Thymus (tissue), 11 donors: ENCODE results near the gene MRGPRG. TPM values are rescaled to one million over a fixed set of nuclear protein-coding genes. Genes with fewer than 3 reads are reported as not detected.

ENCODE experiments used
- DNase-seq, 9 donors: peaks; one replicate each; pipeline ENCODE4 v3.0.0-alpha.2; 2013; ENCODE audit warnings: low spot score in 9 of 9, low read depth in 6 of 9, missing footprints in 1 of 9
- H3K27ac ChIP-seq, 2 donors: one replicate each; pipeline ENCODE4 v1.5.1; 2013; ENCODE audit warnings: control low read depth in 1 of 2, low read depth in 1 of 2, low read length in 1 of 2, mild to moderate bottlenecking in 1 of 2, moderate library complexity in 1 of 2
- H3K27me3 ChIP-seq, 2 donors: one replicate each; pipeline ENCODE4 v1.5.1; 2013; ENCODE audit warnings: low read length in 1 of 2; ENCODE audit not compliant: control insufficient read depth in 2 of 2, insufficient read depth in 1 of 2
- H3K36me3 ChIP-seq, 2 donors: one replicate each; pipeline ENCODE4 v1.5.1; 2013; ENCODE audit warnings: low read length in 1 of 2, mild to moderate bottlenecking in 1 of 2, moderate library complexity in 1 of 2; ENCODE audit not compliant: control insufficient read depth in 2 of 2, insufficient read depth in 2 of 2
- H3K4me1 ChIP-seq, 2 donors: one replicate each; pipeline ENCODE4 v1.5.1; 2013; ENCODE audit warnings: low read length in 2 of 2; ENCODE audit not compliant: control insufficient read depth in 2 of 2, insufficient read depth in 2 of 2
- H3K4me3 ChIP-seq, 2 donors: one replicate each; pipeline ENCODE4 v1.5.1; 2013; ENCODE audit warnings: low read length in 2 of 2, control low read depth in 1 of 2, mild to moderate bottlenecking in 1 of 2
- H3K9me3 ChIP-seq, 2 donors: one replicate each; pipeline ENCODE4 v1.5.1; 2013; ENCODE audit warnings: low read length in 1 of 2, mild to moderate bottlenecking in 1 of 2; ENCODE audit not compliant: control insufficient read depth in 2 of 2, insufficient read depth in 1 of 2
- WGBS: extraction: QIAGEN DNeasy Blood & Tissue Kit; methylation state at CpG from one replicate; pipeline ENCODE4 v1.1.7; 2013; 5-methylcytosine and 5-hydroxymethylcytosine counted together
- polyA plus RNA-seq: library from polyadenylated mRNA; stranded (reverse); fragments of 200-250 nt; gene quantifications from one replicate; pipeline ENCODE4 v1.2.3, GENCODE V29; 2013
- total RNA-seq: library from RNA; stranded (reverse); fragments of 120-200 nt; gene quantifications from one replicate; pipeline ENCODE4 v1.2.4, GENCODE V29; 2013
- donor health status: healthy.

The MRGPRG gene
- total and polyA plus RNA-seq, 2 donors = not detected

DNA sequence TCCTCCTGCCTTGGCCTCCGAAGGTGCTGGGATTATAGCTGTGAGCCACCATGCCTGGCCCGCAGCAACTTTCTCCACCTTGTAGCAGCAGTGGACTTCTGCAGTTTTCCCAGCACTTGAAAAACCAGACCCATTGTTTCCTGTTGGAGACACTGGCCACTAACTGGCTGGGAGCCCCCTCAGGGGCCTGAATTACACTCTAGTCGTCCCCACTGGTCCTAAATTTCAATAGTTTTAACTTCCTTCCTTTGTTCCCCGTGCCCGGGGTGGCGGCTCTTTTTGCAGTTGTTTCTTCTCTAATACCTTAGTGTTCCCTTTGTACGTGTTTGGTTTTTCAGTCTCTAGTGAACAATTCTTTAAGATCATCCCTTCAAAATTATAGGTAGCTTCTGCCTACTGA lies 16.2 kb upstream of the MRGPRG start:
- DNase-seq = no peak
- no peak overlapping the region for H3K4me3 ChIP-seq
- no peaks in the 10 kb centered on the region for H3K9me3 ChIP-seq
- H3K4me1 ChIP-seq = peaks cover 0 to 9% of the 10 kb centered on the region in 2 donors
- H3K36me3 ChIP-seq = no peaks in the 10 kb centered on the region
- peaks cover 3 to 23% of the 10 kb centered on the region in 2 donors for H3K27me3 ChIP-seq
- no peak overlapping the region for H3K27ac ChIP-seq
- WGBS = 72% methylated on average over 7 of the region's 7 CpGs

DNA sequence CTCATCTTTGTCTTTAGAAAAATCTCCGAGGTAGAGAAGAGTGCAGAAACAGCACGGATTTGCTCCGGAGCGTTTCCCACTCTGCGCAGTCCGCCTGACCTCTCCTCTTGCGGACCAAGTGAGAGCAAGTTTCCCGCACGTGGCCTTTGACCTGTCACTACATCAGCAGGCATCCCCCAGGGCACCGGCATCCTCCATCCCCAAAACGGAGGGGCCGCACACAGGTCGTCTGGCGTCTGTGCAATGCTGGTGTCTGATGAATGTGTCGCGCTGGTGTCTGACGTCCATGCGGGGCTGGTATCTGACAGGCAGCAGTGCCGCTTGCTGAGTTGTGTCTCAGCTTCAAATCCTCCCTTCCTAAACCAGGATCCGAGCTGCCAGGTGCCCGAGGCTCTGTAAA lies 14.3 kb upstream of the MRGPRG start:
- Histone ChIP-seq H3K9me3 (no peaks in the 10 kb centered on the region), H3K27me3 (peaks cover 3 to 27% of the 10 kb centered on the region in 2 donors), H3K4me1 (peaks cover 0 to 9% of the 10 kb centered on the region in 2 donors), H3K27ac (no peak overlapping the region), H3K4me3 (no peak overlapping the region), H3K36me3 (no peaks in the 10 kb centered on the region)
- WGBS = 98% methylated on average over 21 of the region's 21 CpGs
- DNase-seq = no peak

DNA sequence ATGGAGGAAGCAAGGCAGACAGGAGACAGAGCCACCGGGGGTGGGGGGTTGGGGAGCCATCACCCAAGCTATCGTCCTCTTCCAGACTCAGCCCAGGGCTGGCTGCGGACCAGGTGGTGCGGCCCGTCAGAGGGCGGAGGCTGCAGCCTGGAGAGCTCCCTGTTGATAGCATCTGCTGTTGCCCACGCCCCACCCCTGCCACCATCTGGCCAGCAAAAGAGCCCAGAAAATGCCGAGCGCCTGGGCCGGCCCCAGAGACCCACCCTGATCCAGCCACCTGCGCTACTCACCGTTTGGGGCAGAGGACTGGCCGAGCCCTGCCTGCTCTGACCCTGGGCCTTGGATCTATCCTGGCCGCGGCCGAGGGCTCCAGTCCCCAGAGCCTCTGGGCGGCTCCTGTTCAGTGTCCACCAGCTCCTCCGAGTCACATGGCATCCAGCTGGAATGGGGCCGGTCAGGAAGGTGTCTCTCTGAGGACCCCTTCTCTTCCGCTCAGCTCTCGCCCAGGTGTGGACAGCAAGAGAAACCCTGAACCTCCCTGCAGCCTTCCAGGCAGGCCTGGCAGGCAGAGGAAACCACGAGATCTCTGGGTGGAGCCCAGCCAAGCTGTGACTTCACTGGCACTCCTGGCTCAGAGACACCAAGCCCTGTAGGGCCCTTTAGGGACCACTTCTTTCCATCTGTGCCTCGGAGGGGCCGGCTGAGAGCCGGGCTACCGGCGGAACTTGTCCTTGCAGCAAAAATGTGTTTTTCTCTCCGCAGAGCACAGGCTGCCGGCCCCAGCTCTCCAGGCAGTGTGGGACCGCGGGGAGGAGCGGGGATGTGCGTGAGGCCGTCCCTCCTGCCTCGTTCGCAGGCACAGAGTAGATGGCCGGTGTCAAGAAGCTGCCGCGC lies 13.5 kb upstream of the MRGPRG start, which contains the start of gene MRGPRE:
Gene MRGPRE, minus strand, starts transcription at position 567 of the 894 bp plus-strand sequence. CDS start 3,618 bp downstream, outside the sequence.
- 81% methylated on average over 39 of the region's 39 CpGs for WGBS
- Histone ChIP-seq H3K9me3 (no peaks in the 10 kb centered on the region), H3K4me3 (no peak within 1 kb of the TSS), H3K4me1 (peaks cover 0 to 9% of the 10 kb centered on the region in 2 donors), H3K27ac (no peak within 1 kb of the TSS), H3K36me3 (no peaks in the 10 kb centered on the region), H3K27me3 (peaks cover 3 to 30% of the 10 kb centered on the region in 2 donors)
- DNase-seq = no peak

DNA sequence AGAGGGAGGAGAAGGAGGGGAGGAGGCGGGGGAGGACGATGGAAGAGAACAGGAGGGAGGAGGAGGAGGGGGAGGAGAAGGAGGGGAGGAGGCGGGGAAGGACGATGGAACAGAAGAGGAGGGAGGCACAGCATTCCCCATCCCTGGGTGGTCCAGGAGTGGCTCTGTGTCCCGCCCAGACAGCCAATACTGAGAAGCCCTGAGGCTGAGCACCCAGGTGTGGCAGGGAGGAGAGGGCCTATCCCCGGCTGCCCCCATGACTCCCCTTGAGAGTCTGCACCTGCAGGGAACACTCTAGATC lies 12.9 kb upstream of the MRGPRG start:
- no peak overlapping the region for H3K4me3 ChIP-seq
- H3K27me3 ChIP-seq = peaks cover 3 to 30% of the 10 kb centered on the region in 2 donors
- no peak overlapping the region for H3K27ac ChIP-seq
- peaks cover 0 to 9% of the 10 kb centered on the region in 2 donors for H3K4me1 ChIP-seq
- H3K36me3 ChIP-seq = no peaks in the 10 kb centered on the region
- no peak for DNase-seq
- WGBS = 82% methylated on average over 6 of the region's 6 CpGs
- H3K9me3 ChIP-seq = no peaks in the 10 kb centered on the region

DNA sequence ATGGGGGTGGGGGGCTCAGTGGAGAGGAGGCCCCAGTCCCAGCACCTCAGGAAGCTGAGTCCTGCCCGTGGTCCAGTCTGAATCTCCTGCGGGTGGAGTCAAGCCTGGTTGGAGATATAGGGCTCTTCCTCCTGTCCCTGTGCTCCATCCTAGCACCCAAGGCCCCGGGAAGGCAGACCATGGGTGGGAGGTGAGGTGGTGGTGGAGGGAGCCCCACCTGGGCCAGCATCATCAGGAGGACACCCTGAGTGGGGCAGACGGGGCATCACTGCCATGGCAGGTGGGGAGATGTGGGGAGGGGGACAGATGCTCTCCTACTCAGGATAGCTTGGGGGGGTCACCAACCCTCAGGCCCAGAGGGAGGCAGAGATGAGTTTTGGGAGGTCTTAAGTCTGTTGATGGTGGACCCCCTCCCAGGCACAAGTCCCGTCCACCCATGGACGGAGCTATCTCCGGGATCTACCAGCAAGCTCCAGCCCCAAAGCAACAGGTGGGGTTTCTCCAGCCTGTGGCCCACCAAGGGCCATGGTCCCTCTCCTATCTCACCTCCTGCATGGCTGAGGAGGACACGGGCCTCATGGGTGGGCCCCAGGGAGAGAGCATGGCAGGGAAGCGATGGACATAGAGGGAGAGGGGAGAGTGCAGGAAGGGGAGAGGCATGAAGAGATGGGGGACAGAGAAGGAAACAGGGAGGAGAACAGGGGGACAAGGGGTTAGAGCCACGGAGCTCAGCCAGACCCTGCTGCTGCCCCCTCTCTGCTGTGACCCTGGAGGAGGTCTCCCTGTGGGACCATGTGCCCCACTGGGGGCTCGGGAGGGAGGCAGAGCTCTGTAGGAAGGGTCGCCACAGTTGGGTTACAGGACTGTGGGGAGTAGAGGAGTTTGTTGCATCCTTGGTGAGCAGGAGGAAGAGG lies 12.3 kb upstream of the MRGPRG start:
- H3K9me3 ChIP-seq = no peaks in the 10 kb centered on the region
- no peak for DNase-seq
- peaks cover 3 to 32% of the 10 kb centered on the region in 2 donors for H3K27me3 ChIP-seq
- peaks cover 0 to 9% of the 10 kb centered on the region in 2 donors for H3K4me1 ChIP-seq
- H3K27ac ChIP-seq = no peak overlapping the region
- H3K36me3 ChIP-seq = no peaks in the 10 kb centered on the region
- 93% methylated on average over 12 of the region's 12 CpGs for WGBS
- H3K4me3 ChIP-seq = no peak overlapping the region

DNA sequence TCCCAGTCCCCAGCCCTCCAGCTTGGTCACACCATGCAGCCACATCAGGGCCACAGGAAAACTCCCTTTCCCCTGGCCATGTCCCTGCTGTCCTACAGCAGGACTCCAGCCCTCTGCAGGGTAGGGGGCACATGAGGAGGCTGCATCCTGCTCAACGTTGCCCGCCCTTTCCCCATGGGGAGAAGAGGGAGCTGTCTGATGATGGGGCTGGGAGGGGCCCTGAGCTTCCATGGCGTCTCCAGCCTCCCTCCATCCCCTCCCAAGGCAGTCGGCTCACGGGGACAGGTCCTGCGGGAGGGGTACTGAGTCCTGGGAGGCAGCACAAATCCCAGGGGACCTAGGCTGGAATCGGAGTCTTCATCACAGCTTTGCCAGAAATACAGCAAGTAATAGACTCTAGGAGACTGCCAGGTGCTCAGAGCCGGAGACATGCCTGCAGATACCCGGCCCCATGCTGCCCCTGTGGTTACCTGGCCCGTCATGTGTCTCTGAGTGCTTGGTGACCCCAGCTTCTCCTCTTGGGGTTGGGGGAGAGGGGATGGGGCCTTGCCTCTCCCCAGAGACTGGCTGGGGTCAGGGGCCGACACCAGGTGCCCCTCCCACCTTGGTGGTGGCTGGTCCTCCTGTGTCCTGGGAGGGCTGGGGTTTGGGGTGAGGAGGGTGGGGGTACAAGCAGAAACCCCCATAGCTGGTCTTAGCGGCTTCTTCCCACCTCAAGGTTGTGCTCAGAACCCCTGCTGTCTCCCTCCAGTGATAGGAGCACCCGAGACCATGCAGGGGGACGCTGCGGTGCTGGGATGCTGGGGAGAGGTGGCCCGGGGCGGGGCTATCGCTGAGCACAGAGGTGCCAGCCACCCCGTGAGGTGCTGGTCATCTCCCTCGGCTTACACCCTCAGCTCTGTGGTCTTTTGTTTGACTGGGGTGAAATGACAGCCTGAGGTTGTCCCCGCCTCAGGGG lies 11.3 kb upstream of the MRGPRG start:
- no peak overlapping the region for H3K27ac ChIP-seq
- WGBS = 97% methylated on average over 21 of the region's 21 CpGs
- no peak for DNase-seq
- no peaks in the 10 kb centered on the region for H3K9me3 ChIP-seq
- H3K36me3 ChIP-seq = no peaks in the 10 kb centered on the region
- H3K4me3 ChIP-seq = no peak overlapping the region
- H3K4me1 ChIP-seq = peaks cover 0 to 9% of the 10 kb centered on the region in 2 donors
- peaks cover 3 to 37% of the 10 kb centered on the region in 2 donors for H3K27me3 ChIP-seq

DNA sequence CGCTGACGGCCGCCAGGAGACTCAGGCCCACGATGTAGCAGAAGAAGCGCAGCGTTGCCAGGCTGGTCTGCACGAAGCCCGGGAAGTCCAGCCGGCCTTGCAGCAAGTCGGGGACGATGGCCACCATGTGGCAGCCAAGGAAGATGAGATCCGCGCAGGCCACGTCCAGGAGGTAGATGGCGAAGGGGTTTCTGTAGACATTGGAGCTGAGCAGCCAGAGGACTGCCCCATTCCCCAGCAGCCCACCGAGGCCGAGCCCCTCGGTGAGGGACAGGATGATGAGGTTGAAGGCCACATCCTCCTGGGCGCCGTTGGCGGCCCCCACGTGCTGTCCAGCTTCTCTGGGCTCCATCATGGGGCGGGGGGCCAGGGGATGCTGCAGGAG lies 9.8 kb upstream of the MRGPRG start:
- no peaks in the 10 kb centered on the region for H3K36me3 ChIP-seq
- WGBS = 95% methylated on average over 23 of the region's 23 CpGs
- no peaks in the 10 kb centered on the region for H3K9me3 ChIP-seq
- no peak overlapping the region for H3K27ac ChIP-seq
- H3K4me1 ChIP-seq = peaks cover 0 to 11% of the 10 kb centered on the region in 2 donors
- peaks cover 3 to 46% of the 10 kb centered on the region in 2 donors for H3K27me3 ChIP-seq
- H3K4me3 ChIP-seq = no peak overlapping the region
- no peak for DNase-seq

DNA sequence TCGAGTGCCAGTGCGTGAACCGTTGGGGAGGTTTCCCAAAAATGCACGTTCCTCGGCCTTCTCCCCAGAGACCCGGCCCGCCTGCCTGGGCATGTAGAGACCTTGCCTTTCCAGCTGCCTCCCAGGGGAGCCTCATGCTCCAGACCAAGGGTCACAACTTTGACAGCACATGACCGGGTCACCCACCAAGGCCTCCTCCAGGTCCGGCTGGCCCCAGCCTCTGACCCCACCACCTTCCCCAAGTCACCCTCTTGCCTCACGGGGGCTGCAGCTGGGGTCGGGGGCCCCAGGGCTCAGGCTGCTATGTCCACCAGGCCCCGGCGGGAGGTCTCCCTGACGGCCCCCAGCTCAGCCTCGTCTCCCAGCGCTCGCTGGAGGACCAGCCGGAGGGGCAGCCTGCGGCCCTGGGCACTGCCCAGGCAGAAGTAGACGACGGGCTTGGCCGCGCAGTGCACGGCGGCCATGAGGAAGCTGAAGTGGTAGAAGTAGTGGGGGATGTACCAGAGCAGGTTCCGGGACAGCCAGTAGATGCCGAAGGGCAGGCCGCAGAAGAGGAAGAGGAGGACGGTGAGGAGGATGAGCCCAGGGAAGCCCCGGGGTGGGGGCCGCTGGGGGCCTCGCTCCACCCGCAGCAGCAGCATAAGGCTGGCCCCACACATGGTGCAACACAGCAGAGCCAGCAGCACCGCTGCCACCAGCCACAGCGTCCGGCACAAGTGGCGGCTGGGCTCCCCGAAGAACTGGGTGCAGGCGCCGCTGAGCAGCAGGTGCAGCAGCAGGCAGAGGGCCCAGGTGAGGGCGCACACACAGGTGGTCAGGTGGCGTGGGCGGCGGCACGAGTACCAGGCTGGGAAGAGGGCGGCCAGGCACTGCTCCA lies 9.2 kb upstream of the MRGPRG start:
- H3K27me3 ChIP-seq = peaks cover 3 to 47% of the 10 kb centered on the region in 2 donors
- H3K4me1 ChIP-seq = peaks cover 0 to 18% of the 10 kb centered on the region in 2 donors
- no peaks in the 10 kb centered on the region for H3K36me3 ChIP-seq
- H3K4me3 ChIP-seq = no peak overlapping the region
- no peaks in the 10 kb centered on the region for H3K9me3 ChIP-seq
- DNase-seq = no peak
- H3K27ac ChIP-seq = no peak overlapping the region
- 89% methylated on average over 46 of the region's 46 CpGs for WGBS
